ENCODE data around the gene DEAF1. TPM values are rescaled to one million over a fixed set of nuclear protein-coding genes. Genes with fewer than 3 reads are reported as not detected.

DEAF1 gene
- total RNA-seq, 1 experiment from 2014 or later = 33.9 TPM

- TF ChIP-seq REST (IDR thresholded peaks at IDR 0.05; ENCODE audit: low read depth) (no peak), SP1 (IDR thresholded peaks at IDR 0.05; ENCODE audit: low read depth) (no peak)
These were observed 34.7 kb downstream of the DEAF1 start (continued) for GRCh38 chr11:660281-660680.

GRCh38 chr11:659532-660085 is 35.4 kb downstream of the DEAF1 start:
- DNase-seq (ENCODE audit: low read depth, low spot score) (no peak), ATAC-seq (no peak)
- Histone ChIP-seq H3K79me2 (ENCODE audit: insufficient read depth, low read length) (peaks cover 3% of the 10 kb centered on the region; the same call in 1 of the 2 replicates), H2AFZ (ENCODE audit: low read depth, low read length, poor library complexity, severe bottlenecking) (no peak overlapping the region), H3K9me3 (ENCODE audit: control insufficient read depth in 1 of 2, insufficient read depth in 1 of 2, low read depth in 1 of 2, low read length in 2 of 2) (no peaks in the 10 kb centered on the region), H3K4me2 (ENCODE audit: low read length) (no peak overlapping the region), H3K4me1 (ENCODE audit: control insufficient read depth in 1 of 2, insufficient read depth in 2 of 2, low read length in 2 of 2) (no peaks in the 10 kb centered on the region), H3K9ac (ENCODE audit: low read length) (no peak overlapping the region), H4K20me1 (ENCODE audit: insufficient read depth) (no peaks in the 10 kb centered on the region), H3K27ac (ENCODE audit: low read depth, low read length) (no peak overlapping the region), H3K9me2 (ENCODE audit: insufficient read depth) (no peaks in the 10 kb centered on the region), H3K27me3 (ENCODE audit: insufficient read depth, low read length) (no peaks in the 10 kb centered on the region), H3K4me3 (replicated peaks in 1 of 2; ENCODE audit: low read depth in 1 of 2, low read length in 2 of 2) (no peak overlapping the region), H3K36me3 (ENCODE audit: control insufficient read depth in 1 of 2, insufficient read depth in 2 of 2, low read length in 2 of 2) (peaks cover 0 to 2% of the 10 kb centered on the region in 2 experiments; a peak in 1 of 4 replicates)
- RAD21 ChIA-PET (ENCODE audit: low non-redundant PET in 1 of 2, low total read pairs in 2 of 2, uncharacterized antibody in 2 of 2, unreplicated experiment in 2 of 2) = no interaction called here
- TF ChIP-seq CEBPB (IDR thresholded peaks at IDR 0.05; ENCODE audit: low read depth) = no peak
- no peak for TF ChIP-seq POLR2A (IDR thresholded peaks at IDR 0.05; ENCODE audit: borderline replicate concordance, extremely low read depth, insufficient read depth, insufficient read length)
- TF ChIP-seq ZFX (IDR thresholded peaks at IDR 0.05) = no peak
- TF ChIP-seq, protein P1, sequence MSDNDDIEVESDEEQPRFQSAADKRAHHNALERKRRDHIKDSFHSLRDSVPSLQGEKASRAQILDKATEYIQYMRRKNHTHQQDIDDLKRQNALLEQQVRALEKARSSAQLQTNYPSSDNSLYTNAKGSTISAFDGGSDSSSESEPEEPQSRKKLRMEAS (IDR thresholded peaks at IDR 0.05) = no peak
- TF ChIP-seq SP1 (IDR thresholded peaks at IDR 0.05; ENCODE audit: low read depth) = no peak
- TF ChIP-seq EZH2phosphoT487 (IDR thresholded peaks at IDR 0.05; ENCODE audit: borderline replicate concordance) = no peak
- no peak for TF ChIP-seq SIN3A (IDR thresholded peaks at IDR 0.05; ENCODE audit: low read depth)
- TF ChIP-seq REST (IDR thresholded peaks at IDR 0.05; ENCODE audit: low read depth) = no peak
- CTCF ChIA-PET = no interaction called here
- POLR2A ChIA-PET = interaction anchor here (0.6 kb wide), 1 partner anchor 558 kb away, joined by 3 read pairs; no protein-coding TSS in a partner anchor
- intact Hi-C loops (cut with micrococcal nuclease) = no loop called here
- BruUV-seq (replicated peaks) = no TSS peak

All from HCT116 (cell line).